PFSK-1 (cell line): Measurements from ENCODE around the gene ARSK.

Experiments
- FOXP2 ChIP-seq: optimal IDR thresholded peaks from 2 replicates; pipeline ENCODE3; 2011; ENCODE audit warnings: borderline replicate concordance, control low read depth, inconsistent platforms; ENCODE audit not compliant: insufficient read depth; ENCODE audit errors: extremely low read length, extremely low read depth
- POLR2AphosphoS5 ChIP-seq: IDR thresholded peaks from 2 replicates; pipeline ENCODE4 v1.6.1; 2012; ENCODE audit warnings: low read depth, mild to moderate bottlenecking, control low read depth, low read length, moderate library complexity
- SIN3A ChIP-seq: IDR thresholded peaks from 2 replicates; pipeline ENCODE4 v1.6.1; 2012; ENCODE audit warnings: mild to moderate bottlenecking, low read length, moderate library complexity, borderline replicate concordance; ENCODE audit not compliant: insufficient read depth
- TAF1 ChIP-seq: IDR thresholded peaks from 2 replicates; pipeline ENCODE4 v1.6.1; 2012; ENCODE audit warnings: low read length, control low read depth, borderline replicate concordance; ENCODE audit not compliant: insufficient read depth
- TF ChIP-seq, protein P1 (sequence below), 2 experiments: IDR thresholded peaks; 2 replicates each; pipeline versions ENCODE4 v1.6.1 to v1.8.0; 2011 to 2012; ENCODE audit warnings: low read depth in 2 of 2, low read length in 2 of 2, control low read depth in 1 of 2, inconsistent platforms in 1 of 2, mild to moderate bottlenecking in 1 of 2, moderate library complexity in 1 of 2; ENCODE audit not compliant: insufficient read depth in 1 of 2

Gene ARSK

DNA sequence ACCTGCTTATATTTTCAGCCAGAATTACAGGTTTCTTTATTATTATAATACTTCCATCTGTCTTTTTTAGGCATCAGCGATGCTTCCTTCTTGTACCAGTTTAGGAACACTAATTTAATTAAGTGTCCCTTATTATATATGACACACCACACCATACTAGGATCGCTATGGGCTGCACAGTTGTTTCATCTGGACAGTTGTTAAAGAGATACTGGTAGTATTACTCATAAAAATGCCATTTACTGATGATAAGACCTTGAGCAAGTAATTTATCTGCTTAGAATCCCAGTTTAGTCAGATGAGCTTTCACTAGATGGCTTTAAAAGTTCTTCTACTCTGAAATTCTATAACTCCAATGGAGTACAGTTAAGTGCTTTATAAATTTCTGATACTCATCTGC is 17.1 kb downstream of the ARSK start:
- TF ChIP-seq, protein P1, sequence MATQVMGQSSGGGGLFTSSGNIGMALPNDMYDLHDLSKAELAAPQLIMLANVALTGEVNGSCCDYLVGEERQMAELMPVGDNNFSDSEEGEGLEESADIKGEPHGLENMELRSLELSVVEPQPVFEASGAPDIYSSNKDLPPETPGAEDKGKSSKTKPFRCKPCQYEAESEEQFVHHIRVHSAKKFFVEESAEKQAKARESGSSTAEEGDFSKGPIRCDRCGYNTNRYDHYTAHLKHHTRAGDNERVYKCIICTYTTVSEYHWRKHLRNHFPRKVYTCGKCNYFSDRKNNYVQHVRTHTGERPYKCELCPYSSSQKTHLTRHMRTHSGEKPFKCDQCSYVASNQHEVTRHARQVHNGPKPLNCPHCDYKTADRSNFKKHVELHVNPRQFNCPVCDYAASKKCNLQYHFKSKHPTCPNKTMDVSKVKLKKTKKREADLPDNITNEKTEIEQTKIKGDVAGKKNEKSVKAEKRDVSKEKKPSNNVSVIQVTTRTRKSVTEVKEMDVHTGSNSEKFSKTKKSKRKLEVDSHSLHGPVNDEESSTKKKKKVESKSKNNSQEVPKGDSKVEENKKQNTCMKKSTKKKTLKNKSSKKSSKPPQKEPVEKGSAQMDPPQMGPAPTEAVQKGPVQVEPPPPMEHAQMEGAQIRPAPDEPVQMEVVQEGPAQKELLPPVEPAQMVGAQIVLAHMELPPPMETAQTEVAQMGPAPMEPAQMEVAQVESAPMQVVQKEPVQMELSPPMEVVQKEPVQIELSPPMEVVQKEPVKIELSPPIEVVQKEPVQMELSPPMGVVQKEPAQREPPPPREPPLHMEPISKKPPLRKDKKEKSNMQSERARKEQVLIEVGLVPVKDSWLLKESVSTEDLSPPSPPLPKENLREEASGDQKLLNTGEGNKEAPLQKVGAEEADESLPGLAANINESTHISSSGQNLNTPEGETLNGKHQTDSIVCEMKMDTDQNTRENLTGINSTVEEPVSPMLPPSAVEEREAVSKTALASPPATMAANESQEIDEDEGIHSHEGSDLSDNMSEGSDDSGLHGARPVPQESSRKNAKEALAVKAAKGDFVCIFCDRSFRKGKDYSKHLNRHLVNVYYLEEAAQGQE (IDR thresholded peaks at IDR 0.05; ENCODE audit: insufficient read depth in 1 of 2, low read depth in 2 of 2, low read length in 2 of 2) = no peak
- TF ChIP-seq POLR2AphosphoS5 (no peak), FOXP2 (no peak), TAF1 (no peak), SIN3A (no peak)

DNA sequence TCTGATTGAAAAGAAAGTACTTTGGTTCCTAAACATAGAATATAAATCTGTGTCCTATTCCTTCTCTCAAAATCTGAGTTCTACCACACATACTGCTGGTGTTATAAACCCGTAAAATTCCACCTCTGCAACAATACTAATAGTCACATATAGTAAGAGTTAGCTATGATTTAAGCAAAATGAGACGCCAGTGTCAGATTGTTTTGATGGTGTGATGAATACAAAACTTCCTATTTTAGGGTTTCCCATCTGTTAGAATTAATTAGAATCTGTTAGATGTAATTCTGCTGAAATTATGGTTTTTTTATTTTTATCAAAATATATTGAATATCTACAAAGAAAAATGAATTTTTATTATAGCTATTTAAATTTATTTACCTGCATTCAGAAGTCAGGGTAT is 26.7 kb downstream of the ARSK start:
- TF ChIP-seq, protein P1 (IDR thresholded peaks at IDR 0.05; ENCODE audit: insufficient read depth in 1 of 2, low read depth in 2 of 2, low read length in 2 of 2) = no peak
- TF ChIP-seq TAF1 = no peak
- no peak for TF ChIP-seq POLR2AphosphoS5
- TF ChIP-seq FOXP2 = no peak
- TF ChIP-seq SIN3A = no peak

DNA sequence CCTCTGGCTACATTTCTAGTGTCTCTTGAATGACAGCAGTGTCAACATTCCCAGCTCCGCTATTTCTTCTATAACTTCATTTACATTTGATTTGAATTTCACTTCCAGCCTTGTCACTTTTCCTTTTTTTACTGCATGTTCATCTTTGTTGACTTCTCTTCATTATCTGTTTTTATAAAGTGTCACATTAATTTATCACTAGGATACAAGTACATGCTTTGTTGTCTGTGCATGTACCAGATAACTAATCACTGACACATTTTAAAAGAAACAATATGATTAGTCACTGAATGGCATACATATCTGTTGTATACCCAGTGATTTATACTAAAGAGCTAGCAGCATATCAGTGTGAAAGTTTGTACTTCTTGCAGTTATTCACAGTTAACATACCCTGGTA is 29.1 kb downstream of the ARSK start:
- TF ChIP-seq, protein P1 (IDR thresholded peaks at IDR 0.05; ENCODE audit: insufficient read depth in 1 of 2, low read depth in 2 of 2, low read length in 2 of 2) = no peak
- TF ChIP-seq TAF1 (no peak), POLR2AphosphoS5 (no peak), FOXP2 (no peak), SIN3A (no peak)

DNA sequence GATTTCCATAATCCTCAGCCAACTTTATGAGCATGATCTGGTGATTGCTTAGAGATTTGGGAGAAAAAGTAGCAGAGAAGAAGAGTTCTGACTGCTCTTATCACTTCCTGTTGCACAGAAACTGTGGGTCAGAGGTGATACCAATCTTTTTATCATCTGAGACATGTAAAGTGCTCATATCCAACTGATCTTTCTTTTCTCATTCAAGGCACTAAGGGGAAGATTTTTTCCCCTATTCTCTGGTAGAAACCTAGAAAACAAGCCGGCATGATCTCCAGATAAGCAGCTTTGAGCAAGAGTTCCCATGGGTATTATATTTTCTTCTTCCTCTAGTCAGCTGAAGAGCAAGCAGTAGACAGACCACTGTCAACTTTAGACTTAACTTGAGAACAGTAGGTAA is 36.0 kb downstream of the ARSK start:
- no peak for TF ChIP-seq POLR2AphosphoS5
- no peak for TF ChIP-seq TAF1
- no peak for TF ChIP-seq SIN3A
- no peak for TF ChIP-seq FOXP2
- TF ChIP-seq, protein P1 (IDR thresholded peaks at IDR 0.05; ENCODE audit: insufficient read depth in 1 of 2, low read depth in 2 of 2, low read length in 2 of 2) = no peak

DNA sequence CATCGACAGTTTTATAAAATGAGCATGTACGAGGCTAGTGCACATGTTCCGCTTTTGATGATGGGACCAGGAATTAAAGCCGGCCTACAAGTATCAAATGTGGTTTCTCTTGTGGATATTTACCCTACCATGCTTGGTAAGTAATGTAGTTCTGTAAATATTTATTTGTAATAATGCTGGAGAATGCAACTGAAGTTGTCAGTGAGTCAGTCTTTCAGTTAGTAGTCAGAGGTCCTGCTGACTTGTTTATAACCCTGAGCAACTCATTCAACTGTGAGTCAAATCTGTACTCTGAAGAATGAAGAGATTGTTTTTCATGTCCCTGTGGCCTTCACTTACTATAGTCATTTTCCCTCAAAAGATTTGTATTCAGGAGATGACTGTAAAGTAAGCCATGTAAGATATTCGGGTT is 36.6 kb downstream of the ARSK start:
- TF ChIP-seq, protein P1 (IDR thresholded peaks at IDR 0.05; ENCODE audit: insufficient read depth in 1 of 2, low read depth in 2 of 2, low read length in 2 of 2) = no peak
- TF ChIP-seq POLR2AphosphoS5 (no peak), SIN3A (no peak)
